ENCODE data around the gene GINS2.

GRCh38 chr16:85687651-85688471 lies 893 bp downstream of the GINS2 start:
- TF ChIP-seq POLR2AphosphoS5 (IDR thresholded peaks at IDR 0.05; ENCODE audit: low read depth, low read length) (no peak), ZNF274 (IDR thresholded peaks at IDR 0.05; ENCODE audit: low read depth, low read length) (no peak), CTCF (IDR thresholded peaks at IDR 0.05 in 2 of 3, conservative IDR thresholded peaks at IDR 0.05 in 1 of 3; ENCODE audit: borderline replicate concordance in 1 of 3, insufficient read depth in 1 of 3, low read depth in 2 of 3, low read length in 2 of 3) (no peak), MAX (IDR thresholded peaks at IDR 0.05) (no peak), REST (IDR thresholded peaks at IDR 0.05; ENCODE audit: low read depth) (no peak), YY1 (IDR thresholded peaks at IDR 0.05; ENCODE audit: extremely low read depth, insufficient replicate concordance, low read depth, low read length) (no peak), ZBTB33 (IDR thresholded peaks at IDR 0.05; ENCODE audit: extremely low read depth, insufficient replicate concordance, low read length) (no peak), POLR2A (IDR thresholded peaks at IDR 0.05; ENCODE audit: borderline replicate concordance, extremely low read depth, insufficient read depth, insufficient read length) (no peak), TCF7L2 (IDR thresholded peaks at IDR 0.05; ENCODE audit: borderline replicate concordance, extremely low read depth, insufficient read depth, insufficient read length) (no peak), CEBPB (IDR thresholded peaks at IDR 0.05; ENCODE audit: low read depth) (no peak), CBX3 (IDR thresholded peaks at IDR 0.05; ENCODE audit: low read depth) (0 out of 2 replicates have a peak, but pooled peaks have one; percentile 12)
